Esophagus (tissue), 2 donors: Measurements from ENCODE around the gene G6PD. TPM values are rescaled to one million over a fixed set of nuclear protein-coding genes. Genes with fewer than 3 reads are reported as not detected.
A peak's percentile ranks its signal among the peaks of the same experiment; 100 is the strongest.
"Not testable (repeated sequence)": the region's sequence is repeated elsewhere in the genome, so short reads cannot be mapped to it uniquely, and the experiment has no call there.

Experiments
- H3K27ac ChIP-seq, 2 donors: one replicate each; pipeline ENCODE4 v1.5.1; 2013; ENCODE audit warnings: low read depth in 2 of 2, mild to moderate bottlenecking in 2 of 2, inconsistent platforms in 1 of 2, low read length in 1 of 2, moderate library complexity in 1 of 2
- H3K27me3 ChIP-seq, 2 donors: one replicate each; pipeline ENCODE4 v1.6.1; 2013; ENCODE audit warnings: low read length in 2 of 2, control low read depth in 1 of 2, mild to moderate bottlenecking in 1 of 2; ENCODE audit not compliant: insufficient read depth in 2 of 2, control insufficient read depth in 1 of 2
- H3K36me3 ChIP-seq, 2 donors: one replicate each; pipeline ENCODE4 v1.6.1; 2013; ENCODE audit warnings: low read length in 1 of 2; ENCODE audit not compliant: control insufficient read depth in 2 of 2, insufficient read depth in 2 of 2
- H3K4me1 ChIP-seq, 2 donors: one replicate each; pipeline ENCODE4 v1.6.1; 2013; ENCODE audit warnings: low read length in 1 of 2; ENCODE audit not compliant: control insufficient read depth in 2 of 2, insufficient read depth in 2 of 2
- H3K4me3 ChIP-seq, 2 donors: one replicate each; pipeline ENCODE4 v1.5.1; 2013; ENCODE audit warnings: low read length in 2 of 2, mild to moderate bottlenecking in 2 of 2, low read depth in 1 of 2, moderate library complexity in 1 of 2
- H3K9me3 ChIP-seq, 2 donors: one replicate each; pipeline ENCODE4 v1.6.1; 2013; ENCODE audit warnings: mild to moderate bottlenecking in 2 of 2, low read depth in 1 of 2, low read length in 1 of 2, moderate library complexity in 1 of 2; ENCODE audit not compliant: control insufficient read depth in 2 of 2, insufficient read depth in 1 of 2
- WGBS, 2 donors: extraction: QIAGEN DNeasy Blood & Tissue Kit; methylation state at CpG; one replicate each; pipeline ENCODE4 v1.1.7; 2013; 5-methylcytosine and 5-hydroxymethylcytosine counted together
- polyA plus RNA-seq, 2 donors: library from polyadenylated mRNA; stranded (reverse); fragments of 200-250 nt; gene quantifications; one replicate each; pipeline ENCODE4 v1.2.3, GENCODE V29; 2013
- donor health status: healthy with polysubstance abuse.
- donor health status: Bipolar disorder and iron deficiency.

Gene G6PD
- polyA plus RNA-seq, 2 donors: 42.7 to 46.9 TPM

GRCh38 chrX:154573061-154573460 lies 26.4 kb upstream of the G6PD start:
- H3K27me3 ChIP-seq, H3K4me1 ChIP-seq, H3K36me3 ChIP-seq, H3K27ac ChIP-seq, H3K4me3 ChIP-seq, H3K9me3 ChIP-seq: not testable (repeated sequence)
- no CpG with 5 or more reads among the region's 10 CpGs for WGBS, 2 donors

GRCh38 chrX:154570361-154570760 lies 23.7 kb upstream of the G6PD start:
- WGBS, 2 donors: no CpG with 5 or more reads among the region's 11 CpGs
- not testable (repeated sequence) for H3K27me3 ChIP-seq, H3K27ac ChIP-seq, H3K4me3 ChIP-seq, H3K4me1 ChIP-seq, H3K36me3 ChIP-seq, H3K9me3 ChIP-seq

GRCh38 chrX:154562295-154562694 lies 15.6 kb upstream of the G6PD start:
- H3K27me3 ChIP-seq, H3K27ac ChIP-seq, H3K4me3 ChIP-seq, H3K9me3 ChIP-seq, H3K4me1 ChIP-seq, H3K36me3 ChIP-seq: not testable (repeated sequence)
- WGBS, 2 donors: no CpG with 5 or more reads among the region's 10 CpGs

- not testable (repeated sequence) for H3K27ac ChIP-seq
- WGBS, 2 donors: 70 to 77% methylated on average over 8 to 14 of the region's 31 CpGs
Observed at GRCh38 chrX:154560326-154560725, 13.7 kb upstream of the G6PD start.

GRCh38 chrX:154558896-154559295 lies 12.2 kb upstream of the G6PD start:
- not testable (repeated sequence) for H3K4me1 ChIP-seq, H3K9me3 ChIP-seq, H3K36me3 ChIP-seq, H3K27ac ChIP-seq, H3K27me3 ChIP-seq, H3K4me3 ChIP-seq
- 93 to 94% methylated on average over 3 to 10 of the region's 21 CpGs for WGBS, 2 donors

More at GRCh38 chrX:154560326-154560725, 13.7 kb upstream of the G6PD start:
- not testable (repeated sequence) for H3K27me3 ChIP-seq, H3K4me1 ChIP-seq, H3K4me3 ChIP-seq, H3K36me3 ChIP-seq, H3K9me3 ChIP-seq

- H3K4me3 ChIP-seq, H3K27ac ChIP-seq, H3K4me1 ChIP-seq, H3K36me3 ChIP-seq, H3K9me3 ChIP-seq, H3K27me3 ChIP-seq: not testable (repeated sequence)
- 85 to 89% methylated on average over 4 to 5 of the region's 24 CpGs for WGBS, 2 donors
Observed at GRCh38 chrX:154558060-154558690, 11.5 kb upstream of the G6PD start.

GRCh38 chrX:154552112-154552806 lies 5.6 kb upstream of the G6PD start:
- not testable (repeated sequence) for H3K4me1 ChIP-seq, H3K27ac ChIP-seq, H3K4me3 ChIP-seq, H3K27me3 ChIP-seq, H3K9me3 ChIP-seq
- H3K36me3 ChIP-seq: peaks cover 0 to 17% of the 10 kb centered on the region in 2 donors
- 86 to 91% methylated on average over 8 to 11 of the region's 18 CpGs for WGBS, 2 donors

GRCh38 chrX:154549766-154550165 lies 3.1 kb upstream of the G6PD start:
- Histone ChIP-seq H3K4me1 (peaks cover 0 to 2% of the 10 kb centered on the region in 2 donors), H3K9me3 (peaks cover 0 to 4% of the 10 kb centered on the region in 2 donors), H3K27ac (no peak overlapping the region), H3K27me3 (no peaks in the 10 kb centered on the region), H3K4me3 (no peak overlapping the region), H3K36me3 (peaks cover 0 to 15% of the 10 kb centered on the region in 2 donors)
- WGBS, 2 donors: 23 to 58% methylated on average over 1 of the region's 1 CpG

GRCh38 chrX:154548028-154548316 lies 1.3 kb upstream of the G6PD start:
- Histone ChIP-seq H3K36me3 (peaks cover 0 to 6% of the 10 kb centered on the region in 2 donors), H3K27ac (peak overlapping the region; percentile 95 to 97), H3K9me3 (peaks cover 0 to 4% of the 10 kb centered on the region in 2 donors), H3K27me3 (no peaks in the 10 kb centered on the region), H3K4me1 (peaks cover 0 to 2% of the 10 kb centered on the region in 2 donors), H3K4me3 (peak overlapping the region; percentile 49 to 68)
- whole genome bisulfite sequencing, 2 donors: 0 to 27% methylated on average over 9 of the region's 9 CpGs
